Measurements from ENCODE around the gene HEXB.
"Not testable (repeated sequence)": the region's sequence is repeated elsewhere in the genome, so short reads cannot be mapped to it uniquely, and the experiment has no call there.

The HEXB gene

DNA sequence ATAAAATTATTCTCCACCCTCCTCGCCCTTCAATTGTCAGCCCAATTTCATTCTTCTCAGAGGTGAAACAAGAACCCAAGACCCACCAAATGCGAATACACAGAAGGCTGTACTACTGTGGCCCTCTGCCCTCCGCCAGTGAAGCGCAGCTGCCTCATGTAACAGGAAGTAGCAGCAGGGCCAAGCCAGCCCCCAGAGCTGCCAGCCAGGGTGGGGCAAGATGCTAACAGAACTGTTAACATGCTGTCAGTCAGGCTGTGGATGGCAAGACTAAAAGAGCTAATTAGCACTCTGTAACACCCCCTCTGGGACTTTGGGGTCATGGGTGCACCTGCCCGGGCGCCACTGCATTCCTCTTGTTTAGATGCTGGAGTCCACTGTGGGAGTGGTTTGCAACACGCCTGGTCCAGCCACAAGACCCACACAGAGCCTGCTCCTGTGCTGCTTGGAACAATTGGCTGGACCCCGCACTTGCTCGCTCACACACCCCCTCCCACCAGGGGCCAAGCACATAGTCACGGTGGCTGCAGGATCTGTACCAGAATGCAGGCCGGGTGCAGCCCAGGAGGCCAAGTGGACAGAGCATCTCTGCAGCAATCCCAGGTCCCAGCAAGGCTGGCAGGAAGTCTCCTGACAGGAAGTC lies 14.5 kb upstream of the HEXB start:
- no peak for DNase-seq (ENCODE audit: low spot score)
- ChIA-PET POLR2A (ENCODE audit: low non-redundant PET) (no interaction called here), CTCF (no interaction called here)
- no peak overlapping the region for H3K27ac ChIP-seq
- TF ChIP-seq, protein P1, sequence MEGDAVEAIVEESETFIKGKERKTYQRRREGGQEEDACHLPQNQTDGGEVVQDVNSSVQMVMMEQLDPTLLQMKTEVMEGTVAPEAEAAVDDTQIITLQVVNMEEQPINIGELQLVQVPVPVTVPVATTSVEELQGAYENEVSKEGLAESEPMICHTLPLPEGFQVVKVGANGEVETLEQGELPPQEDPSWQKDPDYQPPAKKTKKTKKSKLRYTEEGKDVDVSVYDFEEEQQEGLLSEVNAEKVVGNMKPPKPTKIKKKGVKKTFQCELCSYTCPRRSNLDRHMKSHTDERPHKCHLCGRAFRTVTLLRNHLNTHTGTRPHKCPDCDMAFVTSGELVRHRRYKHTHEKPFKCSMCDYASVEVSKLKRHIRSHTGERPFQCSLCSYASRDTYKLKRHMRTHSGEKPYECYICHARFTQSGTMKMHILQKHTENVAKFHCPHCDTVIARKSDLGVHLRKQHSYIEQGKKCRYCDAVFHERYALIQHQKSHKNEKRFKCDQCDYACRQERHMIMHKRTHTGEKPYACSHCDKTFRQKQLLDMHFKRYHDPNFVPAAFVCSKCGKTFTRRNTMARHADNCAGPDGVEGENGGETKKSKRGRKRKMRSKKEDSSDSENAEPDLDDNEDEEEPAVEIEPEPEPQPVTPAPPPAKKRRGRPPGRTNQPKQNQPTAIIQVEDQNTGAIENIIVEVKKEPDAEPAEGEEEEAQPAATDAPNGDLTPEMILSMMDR (conservative IDR thresholded peaks at IDR 0.05; ENCODE audit: low read depth): no peak

DNA sequence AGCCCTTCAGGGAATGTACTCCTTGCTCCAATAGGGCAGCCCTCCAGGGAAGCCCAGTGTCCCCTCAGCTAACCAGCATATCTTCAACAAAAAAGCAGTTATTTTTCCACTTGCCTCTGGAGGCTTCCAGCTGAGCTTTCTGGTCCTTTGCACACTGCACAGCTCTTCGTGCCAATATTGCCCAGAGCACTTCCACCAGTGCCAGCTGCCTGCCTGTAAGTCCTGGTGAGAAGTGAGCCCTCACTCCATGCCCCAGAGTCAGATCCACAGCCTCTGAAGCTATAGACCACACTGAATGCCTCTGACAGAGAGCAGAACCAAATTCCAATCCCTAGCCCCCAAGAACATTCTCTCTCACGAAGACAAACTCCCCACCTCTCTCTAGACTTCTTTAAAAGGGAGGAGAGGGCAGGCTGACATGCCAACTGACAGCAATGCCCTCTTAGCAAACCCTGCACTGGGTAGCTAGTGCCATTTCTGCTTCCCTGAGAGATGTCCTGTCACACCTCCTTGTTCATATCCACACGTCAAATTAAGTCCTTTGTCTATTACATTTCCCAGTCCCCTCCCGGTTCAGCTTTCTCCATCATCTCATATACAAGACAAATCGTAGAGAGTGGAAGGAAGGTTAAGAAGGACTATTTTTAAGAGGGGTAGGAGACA lies 12.7 kb upstream of the HEXB start:
- H3K27ac ChIP-seq: no peak overlapping the region
- TF ChIP-seq, protein P1 (conservative IDR thresholded peaks at IDR 0.05; ENCODE audit: low read depth): no peak
- POLR2A ChIA-PET (ENCODE audit: low non-redundant PET): no interaction called here
- CTCF ChIA-PET: interaction anchor here (0.5 to 1.6 kb wide), 7 partner anchors 10 to 1830 kb away, joined by 3 to 8 read pairs (median 3); partner anchors contain the start of gene HEXB
- no peak for DNase-seq (ENCODE audit: low spot score)

DNA sequence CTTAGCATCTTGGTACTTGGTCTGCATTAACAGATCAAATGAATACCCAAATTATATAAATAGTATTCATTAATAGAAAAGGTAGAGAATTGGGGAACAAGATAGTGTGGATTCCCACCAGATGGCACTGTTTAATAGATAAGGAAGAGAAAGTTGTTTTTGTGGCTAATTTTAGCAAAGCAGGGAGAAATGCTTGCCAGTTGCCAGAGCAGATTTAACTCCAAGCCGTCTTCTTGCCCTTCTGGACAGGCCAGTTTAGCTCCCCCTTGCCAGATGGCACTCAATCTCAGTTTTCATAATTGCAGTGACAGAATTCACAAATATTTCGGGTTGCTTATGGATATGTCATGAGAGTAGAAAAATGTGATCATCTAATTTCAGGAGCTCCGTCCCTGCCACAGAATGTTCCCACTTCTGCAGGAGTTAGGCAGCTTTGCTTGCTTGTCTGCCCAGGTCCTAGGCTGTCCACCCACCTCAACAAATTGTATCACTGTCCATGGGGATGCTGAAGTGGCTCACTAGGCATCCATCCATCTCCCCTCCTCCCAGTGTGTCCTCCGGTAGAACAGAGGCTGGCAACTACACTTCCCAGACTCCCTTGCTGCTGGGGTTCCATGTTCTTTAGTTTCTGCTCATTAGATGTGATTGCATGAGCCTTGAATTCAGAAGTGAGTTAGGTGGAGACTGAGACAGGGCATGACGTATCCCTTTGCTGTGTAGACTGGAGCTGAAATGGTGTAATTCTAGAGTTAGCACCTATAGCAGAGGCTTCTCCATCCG lies 11.8 kb upstream of the HEXB start:
- DNase-seq (ENCODE audit: low spot score): peak; percentile 45
- ChIA-PET CTCF (interaction anchor here (0.5 to 1.2 kb wide), 13 partner anchors 12 to 1831 kb away, joined by 3 to 6 read pairs (median 3); no protein-coding TSS in a partner anchor), POLR2A (ENCODE audit: low non-redundant PET) (no interaction called here)
- H3K27ac ChIP-seq: no peak overlapping the region
- TF ChIP-seq, protein P1 (conservative IDR thresholded peaks at IDR 0.05; ENCODE audit: low read depth): peak; percentile 76

DNA sequence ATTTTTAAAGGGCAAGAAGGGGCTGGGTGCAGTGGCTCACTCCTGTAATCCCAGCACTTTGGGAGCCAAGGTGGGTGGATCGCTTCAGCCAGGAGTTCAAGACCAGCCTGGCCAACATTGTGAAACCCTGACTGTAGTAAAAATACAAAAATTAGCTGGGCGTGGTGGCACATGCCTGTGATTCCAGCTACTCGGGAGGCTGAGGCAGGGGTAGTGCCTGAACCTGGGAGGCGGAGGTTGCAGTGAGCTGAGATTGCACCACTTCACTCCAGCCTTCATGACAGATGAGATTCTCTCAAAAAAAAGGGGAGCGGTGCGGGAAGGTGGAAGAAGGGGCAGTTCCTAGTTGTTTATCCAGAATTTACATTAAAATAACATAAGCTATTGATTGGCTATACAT lies 8.6 kb upstream of the HEXB start:
- DNase-seq (ENCODE audit: low spot score); POLR2A ChIA-PET (ENCODE audit: low non-redundant PET); H3K27ac ChIP-seq: not testable (repeated sequence)
- CTCF ChIA-PET: interaction anchor here (0.6 kb wide), 2 partner anchors 310 to 418 kb away, joined by 4 to 6 read pairs; no protein-coding TSS in a partner anchor

DNA sequence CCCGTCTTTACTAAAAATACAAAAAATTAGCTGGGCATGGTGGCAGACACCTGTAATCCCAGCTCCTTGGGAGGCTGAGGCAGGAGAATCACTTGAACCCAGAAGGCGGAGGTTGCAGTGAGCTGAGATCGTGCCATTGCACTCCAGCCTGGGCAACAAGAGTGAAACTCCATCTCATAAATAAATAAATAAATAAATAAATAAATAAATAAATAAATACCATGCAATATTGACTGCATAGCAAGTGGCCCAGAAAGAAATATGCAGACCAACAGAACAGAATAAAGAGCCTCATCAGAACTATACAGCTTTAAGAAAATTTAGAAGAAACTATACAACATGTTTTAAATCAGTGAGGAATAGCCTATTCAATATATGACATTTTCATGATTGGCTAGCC lies 6.9 kb upstream of the HEXB start:
- POLR2A ChIA-PET (ENCODE audit: low non-redundant PET); DNase-seq (ENCODE audit: low spot score); H3K27ac ChIP-seq: not testable (repeated sequence)
- CTCF ChIA-PET: interaction anchor here (0.5 to 0.7 kb wide), 3 partner anchors 542 to 1103 kb away, joined by 3 to 4 read pairs (median 3); no protein-coding TSS in a partner anchor

DNA sequence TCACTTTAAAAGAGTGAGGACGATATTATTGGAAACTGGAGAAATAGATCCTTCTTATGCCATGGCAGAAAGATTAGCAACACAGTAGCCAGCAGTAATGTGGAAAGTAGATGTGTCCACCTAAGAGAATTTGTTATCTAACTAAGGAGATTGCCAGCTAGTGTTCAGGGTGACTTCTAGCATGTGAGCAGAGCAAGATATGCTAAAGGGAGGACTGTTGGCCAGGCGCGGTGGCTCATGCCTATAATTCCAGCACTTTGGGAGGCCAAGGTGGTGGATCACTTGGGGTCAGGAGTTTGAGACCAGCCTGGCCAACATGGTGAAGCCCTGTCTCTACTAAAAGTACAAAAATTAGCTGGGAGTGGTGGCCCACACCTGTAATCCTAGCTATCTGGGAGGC lies 5.7 kb upstream of the HEXB start:
- H3K27ac ChIP-seq; DNase-seq (ENCODE audit: low spot score); POLR2A ChIA-PET (ENCODE audit: low non-redundant PET): not testable (repeated sequence)
- CTCF ChIA-PET: interaction anchor here (0.6 kb wide), 2 partner anchors 11 to 765 kb away, joined by 3 to 6 read pairs; no protein-coding TSS in a partner anchor

DNA sequence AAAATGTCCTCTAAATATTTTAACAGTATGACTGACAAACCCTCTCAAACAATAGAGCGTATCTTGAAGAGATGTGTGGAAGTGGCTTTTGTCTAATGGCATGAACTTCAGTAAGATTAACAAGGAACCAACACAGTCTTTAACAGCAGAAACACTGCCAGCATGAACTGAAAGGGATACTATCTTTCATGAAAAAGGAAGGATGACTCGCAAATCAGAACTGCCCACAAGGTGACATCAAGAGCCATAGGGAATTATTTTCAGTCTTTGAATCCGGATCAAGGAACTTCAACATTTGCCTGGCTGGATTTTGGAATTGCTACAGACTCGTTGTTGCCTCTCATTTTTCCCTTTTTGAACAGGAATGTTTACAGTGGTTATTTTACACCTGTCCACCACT lies 5.1 kb upstream of the HEXB start:
- ChIA-PET CTCF (interaction anchor here (0.6 kb wide), 1 partner anchor 384 kb away, joined by 3 read pairs; no protein-coding TSS in a partner anchor), POLR2A (ENCODE audit: low non-redundant PET) (no interaction called here)
- H3K27ac ChIP-seq: no peak overlapping the region
- TF ChIP-seq, protein P1 (conservative IDR thresholded peaks at IDR 0.05; ENCODE audit: low read depth): no peak
- no peak for DNase-seq (ENCODE audit: low spot score)

Data from RWPE1 (cell line).